Heart left ventricle (tissue), 16 donors: ENCODE measurements around the gene DDR2. TPM values are rescaled to one million over a fixed set of nuclear protein-coding genes. Genes with fewer than 3 reads are reported as not detected.

Experiments used
- ATAC-seq, 4 donors: fragments of 200-7000 bp; cut with Tn5 transposase; one replicate each; pipeline ENCODE4 v1.9.1; 2020 to 2022; ENCODE audit warnings: moderate library complexity in 4 of 4, mild to moderate bottlenecking in 3 of 4, moderate number of reproducible peaks in 1 of 4
- DNase-seq, 5 donors: peaks; one replicate each; pipeline ENCODE4 v3.0.0-alpha.2; 2020
- H3K27ac ChIP-seq, 12 donors: fragments of 200-600 bp; sonication (generic) in 4 of 12; one replicate each; pipeline versions ENCODE4 v1.5.0 to v1.8.0; 2016 to 2022; ENCODE audit warnings: mild to moderate bottlenecking in 2 of 12
- H3K27me3 ChIP-seq, 9 donors: fragments of 200-600 bp; sonication (generic) in 2 of 9; one replicate each; pipeline versions ENCODE4 v1.5.1 to v1.8.0; 2016 to 2022; ENCODE audit warnings: mild to moderate bottlenecking in 3 of 9
- H3K36me3 ChIP-seq, 9 donors: fragments of 200-600 bp; sonication (generic) in 2 of 9; one replicate each; pipeline versions ENCODE4 v1.5.0 to v1.8.0; 2018 to 2022; ENCODE audit warnings: mild to moderate bottlenecking in 2 of 9
- H3K4me1 ChIP-seq, 12 donors: fragments of 200-600 bp; sonication (generic) in 4 of 12; one replicate each; pipeline versions ENCODE4 v1.5.0 to v1.8.0; 2016 to 2022; ENCODE audit warnings: mild to moderate bottlenecking in 3 of 12
- H3K4me3 ChIP-seq, 12 donors: fragments of 200-600 bp; sonication (generic) in 4 of 12; one replicate each; pipeline versions ENCODE4 v1.5.0 to v1.8.0; 2017 to 2022; ENCODE audit warnings: mild to moderate bottlenecking in 9 of 12, moderate library complexity in 4 of 12
- H3K9me3 ChIP-seq, 12 donors: fragments of 200-600 bp; sonication (generic) in 4 of 12; one replicate each; pipeline versions ENCODE4 v1.5.0 to v1.8.0; 2016 to 2022; ENCODE audit warnings: mild to moderate bottlenecking in 1 of 12
- POLR2A ChIP-seq, 2 donors: fragments of 450-650 bp; IDR thresholded peaks; one replicate each; pipeline ENCODE4 v1.6.1; 2017; ENCODE audit warnings: antibody characterized with exemption in 2 of 2, mild to moderate bottlenecking in 2 of 2, moderate library complexity in 2 of 2
- WGBS, 4 donors: extraction: QIAGEN DNeasy Blood & Tissue Kit in 2 of 4; methylation state at CpG; one replicate each; pipeline versions ENCODE4 v1.1.5 to v1.1.7; 2013 to 2018; 5-methylcytosine and 5-hydroxymethylcytosine counted together
- intact Hi-C, 10 donors: fragments of 100-400 bp; cut with DNase I; formaldehyde crosslinking; loops; one replicate each; pipeline versions ENCODE4 v1.11.1 to v1.14.2; 2022
- polyA plus RNA-seq, 2 donors: library from polyadenylated mRNA; stranded (reverse); fragments of 200-250 nt; gene quantifications; one replicate each; pipeline ENCODE4 v1.2.3, GENCODE V29; 2013
- total RNA-seq, 9 donors: library from RNA; depleted of rRNA in 2 of 9; stranded (reverse); fragments of >200 nt in 2 of 9; fragmentation: NEBNext Ultra II Directional in 3 of 9; extraction: Animal tissue kit (Norgen Biotek cat#: 25700) in 3 of 9; gene quantifications; one replicate each; pipeline versions ENCODE4 v1.1.0 to v1.2.4, GENCODE V29; 2016 to 2023
- TF ChIP-seq, protein P1 (sequence below), 12 donors: fragments of 200-600 bp; sonication (generic) in 4 of 12; IDR thresholded peaks; one replicate each; pipeline versions ENCODE4 v1.5.0 to v1.8.0; 2018 to 2022; ENCODE audit warnings: antibody characterized with exemption in 12 of 12, mild to moderate bottlenecking in 5 of 12
- donor health status: ischemic (EF 13 %, LVEDD 7.1; RV severe dilation, severe dysfunction).
- donor health status: healthy with polysubstance abuse.
- donor health status: DM: no; HTN: yes; CAD: no.
- donor health status: DM: no; HTN: no; CAD: no.
- donor health status: ischemic (EF 25% LVEDD 6.9; RV normal size, moderate dysfunction).
- donor health status: ischemic (EF 25% LVEDD 5.7; RV mildly dilated, moderate dysfunction).
- donor health status: healthy.
- donor health status: DM: yes; HTN: yes; CAD: no.
- donor health status: ischemic (EF 35%, LVEDD 5.7; RV mildly dilated, moderate dysfunction).
- donor health status: nonischemic (EF 11% LVEDD 7.7; RV severe dilation, severe dysfunction).
- donor health status: DM: yes; HTN: yes; CAD: no.
- donor health status: PGD.
- donor health status: ischemic (EF 29% LVEDD 5.4; RV normal size, mild dysfunction).
- donor health status: nonischemic (EF 23%, LVEDD 6.1; RV moderate dilation, normal function).

Gene DDR2
- total and polyA plus RNA-seq, 11 donors, result 5.0 to 55.3 (median 23.8) TPM

GRCh38 chr1:162720996-162721395, 88.7 kb downstream of the DDR2 start:
- WGBS, 4 donors, result 73 to 93% (median 83%) methylated on average over 1 of the region's 1 CpG
- no peak for DNase-seq
- intact Hi-C loops, result loop anchor here in 1 of 10 donors (5.0 kb wide), 1 partner anchor 51 kb away; no protein-coding TSS in a partner anchor
- H3K36me3 ChIP-seq, result peaks cover 0 to 16% (median 4%) of the 10 kb centered on the region in 9 donors
- H3K9me3 ChIP-seq, result no peaks in the 10 kb centered on the region
- no peak overlapping the region for H3K27ac ChIP-seq
- no peak for ATAC-seq
- peaks cover 0 to 10% (median 0%) of the 10 kb centered on the region in 12 donors for H3K4me1 ChIP-seq
- no peak overlapping the region for H3K4me3 ChIP-seq
- no peaks in the 10 kb centered on the region for H3K27me3 ChIP-seq
- TF ChIP-seq, protein P1, sequence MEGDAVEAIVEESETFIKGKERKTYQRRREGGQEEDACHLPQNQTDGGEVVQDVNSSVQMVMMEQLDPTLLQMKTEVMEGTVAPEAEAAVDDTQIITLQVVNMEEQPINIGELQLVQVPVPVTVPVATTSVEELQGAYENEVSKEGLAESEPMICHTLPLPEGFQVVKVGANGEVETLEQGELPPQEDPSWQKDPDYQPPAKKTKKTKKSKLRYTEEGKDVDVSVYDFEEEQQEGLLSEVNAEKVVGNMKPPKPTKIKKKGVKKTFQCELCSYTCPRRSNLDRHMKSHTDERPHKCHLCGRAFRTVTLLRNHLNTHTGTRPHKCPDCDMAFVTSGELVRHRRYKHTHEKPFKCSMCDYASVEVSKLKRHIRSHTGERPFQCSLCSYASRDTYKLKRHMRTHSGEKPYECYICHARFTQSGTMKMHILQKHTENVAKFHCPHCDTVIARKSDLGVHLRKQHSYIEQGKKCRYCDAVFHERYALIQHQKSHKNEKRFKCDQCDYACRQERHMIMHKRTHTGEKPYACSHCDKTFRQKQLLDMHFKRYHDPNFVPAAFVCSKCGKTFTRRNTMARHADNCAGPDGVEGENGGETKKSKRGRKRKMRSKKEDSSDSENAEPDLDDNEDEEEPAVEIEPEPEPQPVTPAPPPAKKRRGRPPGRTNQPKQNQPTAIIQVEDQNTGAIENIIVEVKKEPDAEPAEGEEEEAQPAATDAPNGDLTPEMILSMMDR (IDR thresholded peaks at IDR 0.05), result no peak
- no peak for TF ChIP-seq POLR2A (IDR thresholded peaks at IDR 0.05)

DNA sequence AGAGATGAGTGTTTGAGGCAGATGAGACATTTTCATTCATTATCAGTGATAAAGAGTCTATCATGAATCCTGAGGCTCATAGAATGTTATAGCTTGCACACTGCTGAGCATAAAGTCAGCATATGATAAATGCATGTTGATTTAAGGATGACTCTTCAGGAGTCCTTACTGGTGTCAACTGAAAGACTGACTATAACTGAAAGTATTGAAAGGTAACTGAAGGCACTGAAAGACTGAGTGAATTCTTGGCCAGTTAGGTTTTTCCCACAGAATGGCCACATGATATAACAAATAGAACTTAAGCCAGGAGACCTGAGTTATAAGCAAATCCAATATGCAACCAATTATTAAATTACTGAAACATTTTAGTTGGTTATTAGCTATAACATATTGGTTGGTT, 89.2 kb downstream of the DDR2 start:
- DNase-seq, result no peak
- Histone ChIP-seq H3K27ac (peak overlapping the region in 1 of 12 donors; percentile 13), H3K4me1 (peaks cover 0 to 5% (median 0%) of the 10 kb centered on the region in 12 donors), H3K27me3 (no peaks in the 10 kb centered on the region), H3K9me3 (no peaks in the 10 kb centered on the region), H3K36me3 (peaks cover 0 to 16% (median 4%) of the 10 kb centered on the region in 9 donors), H3K4me3 (no peak overlapping the region)
- no peak for TF ChIP-seq POLR2A (IDR thresholded peaks at IDR 0.05)
- ATAC-seq, result no peak
- intact Hi-C loops, result loop anchor here in 1 of 10 donors (5.0 kb wide), 1 partner anchor 51 kb away; no protein-coding TSS in a partner anchor

GRCh38 chr1:162722036-162722435, 89.8 kb downstream of the DDR2 start:
- 65 to 81% (median 75%) methylated on average over 3 of the region's 3 CpGs for WGBS, 4 donors
- Histone ChIP-seq H3K27me3 (no peaks in the 10 kb centered on the region), H3K36me3 (peaks cover 0 to 16% (median 4%) of the 10 kb centered on the region in 9 donors), H3K9me3 (no peaks in the 10 kb centered on the region), H3K4me3 (no peak overlapping the region), H3K4me1 (peaks cover 0 to 4% (median 0%) of the 10 kb centered on the region in 12 donors), H3K27ac (peak overlapping the region in 1 of 12 donors; percentile 13)
- DNase-seq, result no peak
- TF ChIP-seq, protein P1 (IDR thresholded peaks at IDR 0.05), result no peak
- TF ChIP-seq POLR2A (IDR thresholded peaks at IDR 0.05), result no peak
- no peak for ATAC-seq
- intact Hi-C loops, result loop anchor here in 1 of 10 donors (5.0 kb wide), 1 partner anchor 50 kb away; no protein-coding TSS in a partner anchor

DNA sequence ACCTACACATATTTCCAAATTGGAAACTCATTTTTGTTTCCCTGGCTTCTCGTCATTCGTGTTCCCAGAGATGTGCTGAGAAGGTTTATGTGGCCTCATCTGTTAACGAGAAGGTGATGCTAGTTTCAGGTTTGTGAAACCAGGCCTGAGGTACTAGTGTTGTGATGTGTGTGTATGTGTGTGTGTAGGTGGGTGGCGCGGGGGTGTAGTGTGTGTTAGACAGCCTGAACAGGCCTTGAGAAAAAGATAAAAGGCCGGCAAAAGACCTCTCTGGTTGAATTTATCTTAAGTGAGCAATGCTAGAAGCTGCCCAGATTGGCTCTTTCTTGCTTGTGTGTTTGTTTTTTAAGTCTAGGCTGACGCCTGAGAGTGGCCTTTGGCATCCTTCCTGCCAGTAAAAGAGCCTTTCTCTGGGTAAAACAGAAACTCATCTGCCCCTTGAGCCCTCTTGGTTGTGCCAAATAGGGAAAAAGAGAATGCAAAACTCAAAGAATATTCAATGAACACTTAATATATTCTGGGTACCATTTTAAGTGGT, 92.4 kb downstream of the DDR2 start:
- Histone ChIP-seq H3K9me3 (no peaks in the 10 kb centered on the region), H3K27ac (peak overlapping the region in 1 of 12 donors; percentile 40), H3K27me3 (no peaks in the 10 kb centered on the region), H3K4me1 (peaks cover 0 to 4% (median 0%) of the 10 kb centered on the region in 12 donors), H3K36me3 (peaks cover 0 to 12% (median 4%) of the 10 kb centered on the region in 9 donors), H3K4me3 (no peak overlapping the region)
- TF ChIP-seq POLR2A (IDR thresholded peaks at IDR 0.05), result no peak
- TF ChIP-seq, protein P1 (IDR thresholded peaks at IDR 0.05), result no peak
- DNase-seq (no peak), ATAC-seq (no peak)
- intact Hi-C loops, result loop anchor here in 1 of 10 donors (5.0 kb wide), 1 partner anchor 48 kb away; no protein-coding TSS in a partner anchor
- 70 to 76% (median 72%) methylated on average over 7 of the region's 7 CpGs for WGBS, 4 donors
